ENCODE results near the gene FAM98B. TPM values are rescaled to one million over a fixed set of nuclear protein-coding genes. Genes with fewer than 3 reads are reported as not detected.

The FAM98B gene
- polyA plus RNA-seq, 2 of the 4 experiments (the other 2 are of a cell fraction): 16.5 to 18.8 TPM

GRCh38 chr15:38487378-38487777 is 33.5 kb downstream of the FAM98B start:
- Histone ChIP-seq H3K4me1 (no peaks in the 10 kb centered on the region), H3K4me3 (no peak overlapping the region), H3K9me3 (no peaks in the 10 kb centered on the region), H3K27ac (no peak overlapping the region), H3K4me2 (no peak overlapping the region)
- ChIA-PET CTCF (interaction anchor here (1.2 kb wide), 1 partner anchor 1169 kb away, joined by 3 read pairs; no protein-coding TSS in a partner anchor), POLR2A (no interaction called here)
- ATAC-seq (no peak), DNase-seq (ENCODE audit: low read depth in 1 of 2, low spot score in 1 of 2) (no peak), FAIRE-seq (no peak)
- 89% methylated on average over 1 of the region's 1 CpG for WGBS (ENCODE audit: missing lambda C conversion rate)
- no peak for TF ChIP-seq FOSL2 (IDR thresholded peaks at IDR 0.05)
- TF ChIP-seq FOSL2 (CRISPR knock-in tag; IDR thresholded peaks at IDR 0.05): no peak
- no peak for TF ChIP-seq EHF (CRISPR knock-in tag; IDR thresholded peaks at IDR 0.05)
- TF ChIP-seq HES2 (IDR thresholded peaks at IDR 0.05): no peak
- no peak for TF ChIP-seq MYC (IDR thresholded peaks at IDR 0.05; ENCODE audit: borderline replicate concordance, low read length)
- no peak for TF ChIP-seq RNF2 (IDR thresholded peaks at IDR 0.05; ENCODE audit: borderline replicate concordance, low read depth)

DNA sequence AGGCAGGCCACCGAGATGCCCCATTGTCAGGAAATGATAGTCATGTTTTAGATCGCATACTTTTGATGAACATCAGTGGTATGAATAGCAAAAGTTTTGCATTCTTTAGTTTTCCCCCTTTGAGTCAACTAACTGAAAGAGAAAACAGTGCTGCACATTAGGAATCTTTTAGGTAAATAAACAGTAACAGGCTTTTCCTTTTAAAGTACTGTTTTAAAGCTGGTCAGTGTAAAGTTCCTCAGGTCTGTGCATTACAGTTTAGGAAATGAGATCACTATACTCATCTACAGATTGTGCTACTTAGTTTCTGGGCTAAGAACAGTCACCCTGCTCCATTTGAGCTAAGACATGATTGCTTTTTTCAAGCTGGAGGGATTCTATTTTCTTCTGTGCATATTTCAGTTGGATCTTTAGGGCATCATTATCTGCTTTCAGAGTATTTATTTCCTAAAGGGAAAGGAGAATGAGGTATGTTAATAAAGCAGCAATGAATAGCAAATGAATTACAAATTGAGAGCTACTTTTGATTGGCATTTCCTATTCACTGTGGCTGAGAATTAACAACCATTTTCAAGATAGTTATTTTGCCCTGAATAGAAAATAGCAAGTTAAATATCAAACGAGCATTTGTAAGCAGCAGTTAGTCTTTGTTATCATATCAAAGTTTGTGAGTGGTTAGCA is 36.5 kb downstream of the FAM98B start:
- H3K4me1 ChIP-seq: no peaks in the 10 kb centered on the region
- CTCF ChIA-PET: no interaction called here

GRCh38 chr15:38496151-38496550 is 42.2 kb downstream of the FAM98B start:
- FAIRE-seq: no peak

More for the DNA sequence above, 36.5 kb downstream of the FAM98B start:
- no peak for FAIRE-seq
- no peak for TF ChIP-seq NR3C1 (IDR thresholded peaks at IDR 0.05)
- TF ChIP-seq CEBPB (IDR thresholded peaks at IDR 0.05): no peak
- TF ChIP-seq FOSB (CRISPR knock-in tag; IDR thresholded peaks at IDR 0.05): no peak
- no peak for TF ChIP-seq NPAS2 (CRISPR knock-in tag; IDR thresholded peaks at IDR 0.05; ENCODE audit: borderline replicate concordance)
- no peak for TF ChIP-seq ZC3H11A (IDR thresholded peaks at IDR 0.05)
- no peak for TF ChIP-seq TP53 (CRISPR knock-in tag; IDR thresholded peaks at IDR 0.05)
- TF ChIP-seq FOSL2 (IDR thresholded peaks at IDR 0.05): no peak
- TF ChIP-seq FOSL2 (CRISPR knock-in tag; IDR thresholded peaks at IDR 0.05): no peak
- TF ChIP-seq RAD21 (conservative IDR thresholded peaks at IDR 0.05 in 1 of 2, IDR thresholded peaks at IDR 0.05 in 1 of 2): no peak
- TF ChIP-seq BCL3 (IDR thresholded peaks at IDR 0.05): no peak
- no peak for TF ChIP-seq EHF (CRISPR knock-in tag; IDR thresholded peaks at IDR 0.05)
- no peak for TF ChIP-seq GATA3 (IDR thresholded peaks at IDR 0.05; ENCODE audit: borderline replicate concordance)
- TF ChIP-seq TFCP2L1 (CRISPR knock-in tag; IDR thresholded peaks at IDR 0.05): no peak
- no peak for TF ChIP-seq POLR2AphosphoS2 (conservative IDR thresholded peaks at IDR 0.05; ENCODE audit: low read length)
- TF ChIP-seq MYC (IDR thresholded peaks at IDR 0.05; ENCODE audit: borderline replicate concordance, low read length): no peak
- no peak for DNase-seq (ENCODE audit: low read depth in 1 of 2, low spot score in 1 of 2)
- WGBS (ENCODE audit: missing lambda C conversion rate): 85% methylated on average over 3 of the region's 3 CpGs
- Histone ChIP-seq H3K27ac (no peak overlapping the region), H3K4me3 (no peak overlapping the region), H3K4me2 (no peak overlapping the region), H3K9me3 (no peaks in the 10 kb centered on the region)
- ATAC-seq: no peak
- POLR2A ChIA-PET: no interaction called here

More at GRCh38 chr15:38496151-38496550, 42.2 kb downstream of the FAM98B start:
- no peaks in the 10 kb centered on the region for H3K9me3 ChIP-seq
- 98% methylated on average over 1 of the region's 1 CpG for WGBS (ENCODE audit: missing lambda C conversion rate)
- no peak overlapping the region for H3K4me3 ChIP-seq
- DNase-seq (ENCODE audit: low read depth in 1 of 2, low spot score in 1 of 2) (no peak), ATAC-seq (no peak)
- no peaks in the 10 kb centered on the region for H3K4me1 ChIP-seq
- H3K4me2 ChIP-seq: no peak overlapping the region
- TF ChIP-seq ZC3H11A (IDR thresholded peaks at IDR 0.05) (no peak), CHD4 (IDR thresholded peaks at IDR 0.05; ENCODE audit: borderline replicate concordance) (no peak), PHF8 (IDR thresholded peaks at IDR 0.05; ENCODE audit: borderline replicate concordance, low read depth) (no peak), ZFP36 (IDR thresholded peaks at IDR 0.05; ENCODE audit: borderline replicate concordance, partially characterized antibody) (no peak), HOXB5 (CRISPR knock-in tag; IDR thresholded peaks at IDR 0.05) (no peak), HMGXB4 (CRISPR knock-in tag; IDR thresholded peaks at IDR 0.05; ENCODE audit: borderline replicate concordance) (no peak), GATA3 (IDR thresholded peaks at IDR 0.05; ENCODE audit: borderline replicate concordance) (no peak), TFCP2L1 (CRISPR knock-in tag; IDR thresholded peaks at IDR 0.05) (no peak), CEBPB (IDR thresholded peaks at IDR 0.05) (no peak), KDM1A (IDR thresholded peaks at IDR 0.05; ENCODE audit: low read depth) (no peak), PBX3 (IDR thresholded peaks at IDR 0.05) (no peak), EHMT2 (IDR thresholded peaks at IDR 0.05; ENCODE audit: low read depth) (no peak), JUN (IDR thresholded peaks at IDR 0.05) (no peak), RARB (CRISPR knock-in tag; IDR thresholded peaks at IDR 0.05) (no peak), RFX5 (IDR thresholded peaks at IDR 0.05) (no peak), POLR2AphosphoS2 (conservative IDR thresholded peaks at IDR 0.05; ENCODE audit: low read length) (no peak), HDAC2 (IDR thresholded peaks at IDR 0.05) (no peak)
- no peak overlapping the region for H3K27ac ChIP-seq
- ChIA-PET POLR2A (no interaction called here), CTCF (interaction anchor here (1.0 to 1.2 kb wide), 2 partner anchors 11 to 187 kb away, joined by 3 read pairs; no protein-coding TSS in a partner anchor)
